ENCODE measurements around the gene STX8.

The STX8 gene

DNA sequence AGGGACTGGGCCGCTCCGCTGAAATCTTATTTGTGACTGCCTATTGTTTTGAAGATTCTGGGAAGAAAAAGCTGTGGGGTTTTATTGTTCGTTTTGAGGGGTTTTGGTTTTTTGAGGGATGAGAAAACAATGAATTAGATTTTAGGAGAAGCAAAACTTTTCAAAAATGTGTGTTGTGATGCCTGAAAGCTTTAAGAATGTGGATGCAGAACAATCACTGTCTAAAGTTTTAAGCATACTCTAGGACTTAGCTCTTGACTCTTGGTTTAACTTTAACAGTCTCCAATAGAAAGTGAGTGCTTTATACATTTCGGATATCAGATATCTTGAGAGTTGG is 1.7 kb upstream of the STX8 start:
- 100% methylated on average over 1 of the region's 4 CpGs for WGBS (ENCODE audit: extremely low coverage, insufficient coverage, insufficient read length)
- H3K79me1 ChIP-seq (ENCODE audit: low read length), result peaks cover 3% of the 10 kb centered on the region
- no peak overlapping the region for H4K12ac ChIP-seq (ENCODE audit: low read depth, low read length)
- no peak overlapping the region for H2BK12ac ChIP-seq (ENCODE audit: low read length)
- no peak overlapping the region for H3K27ac ChIP-seq (ENCODE audit: low read depth, low read length)
- no peaks in the 10 kb centered on the region for H3K27me3 ChIP-seq (ENCODE audit: insufficient read depth, low read length)
- H2BK5ac ChIP-seq (ENCODE audit: low read depth, low read length, poor library complexity), result no peak overlapping the region
- H2AK5ac ChIP-seq (ENCODE audit: low read length), result no peak overlapping the region
- H3K36me3 ChIP-seq (ENCODE audit: control insufficient read depth in 1 of 2, insufficient read depth in 2 of 2, low read length in 2 of 2), result no peaks in the 10 kb centered on the region
- no peak overlapping the region for H3K4me3 ChIP-seq (ENCODE audit: low read depth, low read length)
- no peak overlapping the region for H2BK120ac ChIP-seq (ENCODE audit: insufficient read depth, low read length, poor library complexity)
- no peak overlapping the region for H3K23ac ChIP-seq (ENCODE audit: low read length)
- no peak overlapping the region for H3K9ac ChIP-seq (ENCODE audit: low read length)
- no peaks in the 10 kb centered on the region for H3K9me3 ChIP-seq (ENCODE audit: insufficient read depth, low read depth, low read length)
- H4K8ac ChIP-seq (ENCODE audit: low read depth, low read length), result no peak overlapping the region
- no peak overlapping the region for H2AFZ ChIP-seq (ENCODE audit: insufficient read depth, low read length, poor library complexity)
- no peak overlapping the region for H3K4me2 ChIP-seq (ENCODE audit: low read length)
- peaks cover 4% of the 10 kb centered on the region for H3K79me2 ChIP-seq (ENCODE audit: control insufficient read depth, insufficient read depth, low read length, poor library complexity)
- H3K14ac ChIP-seq (ENCODE audit: low read length), result no peak overlapping the region
- no peak for DNase-seq
- no peak overlapping the region for H3K4ac ChIP-seq (ENCODE audit: low read depth, low read length)
- no peak overlapping the region for H3K18ac ChIP-seq (ENCODE audit: low read length)
- no peak overlapping the region for H4K91ac ChIP-seq (ENCODE audit: low read depth, low read length)
- H3K4me1 ChIP-seq (ENCODE audit: control insufficient read depth in 1 of 2, insufficient read depth in 2 of 2, low read length in 2 of 2), result peaks cover 4 to 5% of the 10 kb centered on the region in 2 experiments

DNA sequence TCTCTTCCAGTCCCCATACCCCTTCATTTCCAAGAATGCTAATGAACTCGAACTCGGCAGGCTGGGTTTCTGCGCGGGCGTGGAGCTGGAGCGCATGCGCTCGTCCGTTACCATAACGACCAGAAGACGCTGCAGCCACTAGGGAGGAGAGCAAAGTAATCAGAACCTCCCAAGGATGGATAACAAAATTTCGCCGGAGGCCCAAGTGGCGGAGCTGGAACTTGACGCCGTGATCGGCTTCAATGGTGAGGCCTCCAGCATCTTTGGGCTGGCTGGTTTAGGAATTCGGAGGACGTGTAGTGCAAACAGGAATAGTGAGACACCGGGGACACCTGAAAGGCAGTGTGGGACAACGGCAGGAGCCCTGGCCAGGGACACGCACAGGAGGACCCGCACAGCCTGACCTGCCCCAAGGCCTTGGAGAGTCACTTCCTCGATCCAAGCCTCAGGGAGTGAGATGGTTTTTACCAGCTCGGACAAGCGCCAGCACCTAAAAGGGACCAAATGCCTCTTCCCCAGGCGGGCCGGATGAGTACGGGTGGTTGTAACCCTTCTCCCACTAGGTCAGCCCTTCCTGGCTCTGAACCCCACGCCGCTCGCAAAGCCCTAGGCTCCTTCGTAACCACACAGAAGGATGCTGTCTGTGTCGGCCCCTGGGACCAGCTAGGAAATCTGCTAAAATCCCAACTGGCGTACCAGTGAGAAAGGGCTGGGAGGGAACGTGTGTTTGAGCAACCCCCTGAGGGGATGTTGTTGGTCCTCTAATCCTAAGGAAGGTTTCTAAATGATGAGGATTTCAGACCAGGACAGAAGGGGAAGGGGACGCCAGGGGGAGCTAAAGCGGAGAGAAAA is 1.1 kb upstream of the STX8 start, which contains the start of gene CFAP52:
TSS of gene CFAP52 (plus strand) at position 122 of the 852 bp plus-strand sequence. CDS start at position 176, 54 bp downstream.
- no peaks in the 10 kb centered on the region for H3K9me3 ChIP-seq (ENCODE audit: insufficient read depth, low read depth, low read length)
- peak within 1 kb of the TSS; percentile 7 for H3K27ac ChIP-seq (ENCODE audit: low read depth, low read length)
- H3K4me3 ChIP-seq (ENCODE audit: low read depth, low read length), result peak within 1 kb of the TSS; percentile 89
- H3K79me1 ChIP-seq (ENCODE audit: low read length), result peaks cover 3% of the 10 kb centered on the region
- H3K23ac ChIP-seq (ENCODE audit: low read length), result no peak within 1 kb of the TSS
- peak within 1 kb of the TSS; percentile 19 for H2BK5ac ChIP-seq (ENCODE audit: low read depth, low read length, poor library complexity)
- H4K8ac ChIP-seq (ENCODE audit: low read depth, low read length), result peak within 1 kb of the TSS; percentile 96
- peaks cover 4% of the 10 kb centered on the region for H3K79me2 ChIP-seq (ENCODE audit: control insufficient read depth, insufficient read depth, low read length, poor library complexity)
- H2AFZ ChIP-seq (ENCODE audit: insufficient read depth, low read length, poor library complexity), result peak within 1 kb of the TSS; percentile 95
- no peak within 1 kb of the TSS for H2AK5ac ChIP-seq (ENCODE audit: low read length)
- peak within 1 kb of the TSS; percentile 92 for H3K4me2 ChIP-seq (ENCODE audit: low read length)
- DNase-seq, result peak; percentile 94 to 97
- H3K4me1 ChIP-seq (ENCODE audit: control insufficient read depth in 1 of 2, insufficient read depth in 2 of 2, low read length in 2 of 2), result peaks cover 4 to 5% of the 10 kb centered on the region in 2 experiments
- peak within 1 kb of the TSS; percentile 78 for H3K9ac ChIP-seq (ENCODE audit: low read length)
- peak within 1 kb of the TSS; percentile 74 for H3K4ac ChIP-seq (ENCODE audit: low read depth, low read length)
- H4K91ac ChIP-seq (ENCODE audit: low read depth, low read length), result peak within 1 kb of the TSS; percentile 21
- H3K36me3 ChIP-seq (ENCODE audit: control insufficient read depth in 1 of 2, insufficient read depth in 2 of 2, low read length in 2 of 2), result no peaks in the 10 kb centered on the region
- H2BK120ac ChIP-seq (ENCODE audit: insufficient read depth, low read length, poor library complexity), result peak within 1 kb of the TSS; percentile 74
- WGBS (ENCODE audit: extremely low coverage, insufficient coverage, insufficient read length), result no CpG with 5 or more reads among the region's 38 CpGs
- no peak within 1 kb of the TSS for H2BK12ac ChIP-seq (ENCODE audit: low read length)
- peak within 1 kb of the TSS; percentile 74 for H3K18ac ChIP-seq (ENCODE audit: low read length)
- H3K14ac ChIP-seq (ENCODE audit: low read length), result peak within 1 kb of the TSS; percentile 65
- H4K12ac ChIP-seq (ENCODE audit: low read depth, low read length), result peak within 1 kb of the TSS; percentile 93
- no peaks in the 10 kb centered on the region for H3K27me3 ChIP-seq (ENCODE audit: insufficient read depth, low read length)

GRCh38 chr17:9571201-9571600 is 4.4 kb downstream of the STX8 start:
- no peak overlapping the region for H3K4me3 ChIP-seq (ENCODE audit: low read depth, low read length)
- peaks cover 3 to 7% of the 10 kb centered on the region in 2 experiments for H3K36me3 ChIP-seq (ENCODE audit: control insufficient read depth in 1 of 2, insufficient read depth in 2 of 2, low read length in 2 of 2)
- no peak for DNase-seq
- peaks cover 3% of the 10 kb centered on the region for H3K79me1 ChIP-seq (ENCODE audit: low read length)
- H4K91ac ChIP-seq (ENCODE audit: low read depth, low read length), result no peak overlapping the region
- H3K9me3 ChIP-seq (ENCODE audit: insufficient read depth, low read depth, low read length), result no peaks in the 10 kb centered on the region
- H3K27ac ChIP-seq (ENCODE audit: low read depth, low read length), result no peak overlapping the region
- H3K79me2 ChIP-seq (ENCODE audit: control insufficient read depth, insufficient read depth, low read length, poor library complexity), result peaks cover 4% of the 10 kb centered on the region
- H4K8ac ChIP-seq (ENCODE audit: low read depth, low read length), result no peak overlapping the region
- H3K9ac ChIP-seq (ENCODE audit: low read length), result no peak overlapping the region
- no peak overlapping the region for H2AK5ac ChIP-seq (ENCODE audit: low read length)
- H2BK5ac ChIP-seq (ENCODE audit: low read depth, low read length, poor library complexity), result no peak overlapping the region
- H3K18ac ChIP-seq (ENCODE audit: low read length), result no peak overlapping the region
- WGBS (ENCODE audit: extremely low coverage, insufficient coverage, insufficient read length), result no CpG with 5 or more reads among the region's 10 CpGs
- H3K14ac ChIP-seq (ENCODE audit: low read length), result no peak overlapping the region
- no peaks in the 10 kb centered on the region for H3K4me1 ChIP-seq (ENCODE audit: control insufficient read depth in 1 of 2, insufficient read depth in 2 of 2, low read length in 2 of 2)
- no peak overlapping the region for H3K23ac ChIP-seq (ENCODE audit: low read length)
- no peak overlapping the region for H2BK12ac ChIP-seq (ENCODE audit: low read length)
- H3K4ac ChIP-seq (ENCODE audit: low read depth, low read length), result no peak overlapping the region
- no peaks in the 10 kb centered on the region for H3K27me3 ChIP-seq (ENCODE audit: insufficient read depth, low read length)
- no peak overlapping the region for H3K4me2 ChIP-seq (ENCODE audit: low read length)
- H2AFZ ChIP-seq (ENCODE audit: insufficient read depth, low read length, poor library complexity), result no peak overlapping the region
- H4K12ac ChIP-seq (ENCODE audit: low read depth, low read length), result no peak overlapping the region
- no peak overlapping the region for H2BK120ac ChIP-seq (ENCODE audit: insufficient read depth, low read length, poor library complexity)

DNA sequence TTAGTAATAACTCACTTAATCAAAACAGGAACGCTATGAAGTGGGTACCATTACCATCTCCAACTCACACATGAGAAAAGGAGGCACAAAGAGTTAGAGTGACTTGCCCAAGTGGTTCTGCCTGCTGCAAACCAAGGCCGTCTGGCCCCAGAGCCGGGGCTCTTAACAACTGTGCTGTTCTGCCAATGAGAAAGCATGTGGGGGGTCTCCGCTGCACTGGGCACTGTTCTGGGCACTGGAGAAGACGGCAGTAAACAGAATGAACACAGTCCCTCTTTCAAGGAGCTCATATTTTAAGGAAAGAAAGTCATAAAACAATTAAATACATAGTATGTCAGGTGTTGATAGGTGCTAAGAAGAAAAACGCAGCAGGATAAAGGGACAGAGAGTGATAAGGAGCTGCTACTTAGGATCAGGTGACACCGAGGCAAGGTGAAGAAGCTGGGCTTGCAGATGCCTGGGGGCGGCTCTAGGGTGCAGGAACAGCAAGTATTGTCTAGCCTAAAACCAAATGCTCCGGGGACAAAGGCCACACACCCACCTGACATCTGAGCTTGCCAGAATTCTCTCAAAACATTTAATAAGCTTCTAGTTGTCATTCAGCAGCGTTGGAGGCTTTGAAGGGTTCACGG is 6.5 kb downstream of the STX8 start:
- Histone ChIP-seq H3K79me2 (ENCODE audit: control insufficient read depth, insufficient read depth, low read length, poor library complexity) (no peaks in the 10 kb centered on the region), H3K18ac (ENCODE audit: low read length) (no peak overlapping the region), H4K12ac (ENCODE audit: low read depth, low read length) (no peak overlapping the region), H2BK5ac (ENCODE audit: low read depth, low read length, poor library complexity) (no peak overlapping the region), H3K4ac (ENCODE audit: low read depth, low read length) (no peak overlapping the region), H2AK5ac (ENCODE audit: low read length) (no peak overlapping the region), H3K27ac (ENCODE audit: low read depth, low read length) (no peak overlapping the region), H3K4me2 (ENCODE audit: low read length) (no peak overlapping the region), H3K27me3 (ENCODE audit: insufficient read depth, low read length) (no peaks in the 10 kb centered on the region), H2AFZ (ENCODE audit: insufficient read depth, low read length, poor library complexity) (no peak overlapping the region), H3K9ac (ENCODE audit: low read length) (no peak overlapping the region), H2BK120ac (ENCODE audit: insufficient read depth, low read length, poor library complexity) (no peak overlapping the region), H4K8ac (ENCODE audit: low read depth, low read length) (no peak overlapping the region), H3K9me3 (ENCODE audit: insufficient read depth, low read depth, low read length) (no peaks in the 10 kb centered on the region), H3K4me3 (ENCODE audit: low read depth, low read length) (no peak overlapping the region), H4K91ac (ENCODE audit: low read depth, low read length) (no peak overlapping the region), H3K23ac (ENCODE audit: low read length) (no peak overlapping the region), H3K79me1 (ENCODE audit: low read length) (no peaks in the 10 kb centered on the region), H3K36me3 (ENCODE audit: control insufficient read depth in 1 of 2, insufficient read depth in 2 of 2, low read length in 2 of 2) (peaks cover 3 to 7% of the 10 kb centered on the region in 2 experiments), H3K4me1 (ENCODE audit: control insufficient read depth in 1 of 2, insufficient read depth in 2 of 2, low read length in 2 of 2) (no peaks in the 10 kb centered on the region), H2BK12ac (ENCODE audit: low read length) (no peak overlapping the region), H3K14ac (ENCODE audit: low read length) (no peak overlapping the region)
- no CpG with 5 or more reads among the region's 11 CpGs for WGBS (ENCODE audit: extremely low coverage, insufficient coverage, insufficient read length)
- no peak for DNase-seq
